ENCODE results near the gene ZNF664.
A peak's percentile ranks its signal among the peaks of the same experiment; 100 is the strongest.

ZNF664 gene

GRCh38 chr12:123990511-123990910 lies 17.5 kb downstream of the ZNF664 start:
- DNase-seq (ENCODE audit: low read depth in 3 of 3) = no peak

GRCh38 chr12:123991372-123991951 lies 18.4 kb downstream of the ZNF664 start:
- DNase-seq (ENCODE audit: low read depth in 3 of 3) = no peak

GRCh38 chr12:123992118-123992825 lies 19.3 kb downstream of the ZNF664 start:
- DNase-seq (ENCODE audit: low read depth in 3 of 3) = no peak

GRCh38 chr12:123995023-123995748 lies 22.2 kb downstream of the ZNF664 start:
- DNase-seq (ENCODE audit: low read depth in 3 of 3) = no peak

- DNase-seq (ENCODE audit: low read depth in 3 of 3) = no peak
Observed at GRCh38 chr12:123996581-123996980, 23.6 kb downstream of the ZNF664 start.

- DNase-seq (ENCODE audit: low read depth in 3 of 3) = no peak
Observed at GRCh38 chr12:123997033-123997822, 24.2 kb downstream of the ZNF664 start.

GRCh38 chr12:123997908-123998307 lies 24.9 kb downstream of the ZNF664 start:
- DNase-seq (ENCODE audit: low read depth in 3 of 3) = no peak

GRCh38 chr12:123998344-123998990 lies 25.5 kb downstream of the ZNF664 start:
- DNase-seq (ENCODE audit: low read depth in 3 of 3) = no peak

- no peak for DNase-seq (ENCODE audit: low read depth in 3 of 3)
Observed at GRCh38 chr12:123998991-123999359, 26.0 kb downstream of the ZNF664 start.

- DNase-seq (ENCODE audit: low read depth in 3 of 3) = no peak
Observed at GRCh38 chr12:124000111-124000510, 27.1 kb downstream of the ZNF664 start.

- no peak for DNase-seq (ENCODE audit: low read depth in 3 of 3)
Observed at GRCh38 chr12:124001343-124001742, 28.3 kb downstream of the ZNF664 start.

- no peak for DNase-seq (ENCODE audit: low read depth in 3 of 3)
Observed at GRCh38 chr12:124002021-124002644, 29.1 kb downstream of the ZNF664 start.

GRCh38 chr12:124002654-124003053 lies 29.6 kb downstream of the ZNF664 start:
- no peak for DNase-seq (ENCODE audit: low read depth in 3 of 3)

- DNase-seq (ENCODE audit: low read depth in 3 of 3) = no peak
Observed at GRCh38 chr12:124004233-124004875, 31.3 kb downstream of the ZNF664 start.

GRCh38 chr12:124006085-124006845 lies 33.2 kb downstream of the ZNF664 start:
- peak in 1 of 3 donors; percentile 30 for DNase-seq (ENCODE audit: low read depth in 3 of 3)

GRCh38 chr12:124006846-124007713 lies 34.1 kb downstream of the ZNF664 start:
- no peak for DNase-seq (ENCODE audit: low read depth in 3 of 3)

GRCh38 chr12:124007826-124008570 lies 35.0 kb downstream of the ZNF664 start:
- DNase-seq (ENCODE audit: low read depth in 3 of 3) = no peak

- no peak for DNase-seq (ENCODE audit: low read depth in 3 of 3)
Observed at GRCh38 chr12:124008595-124008994, 35.6 kb downstream of the ZNF664 start.
